HG03025 (cell line): ENCODE measurements around the gene ANGPTL8.

Experiments used
- ATAC-seq: cut with Tn5 transposase; IDR thresholded peaks from one replicate; pipeline ENCODE4 v1.9.1; 2021; ENCODE audit warnings: mild to moderate bottlenecking, moderate library complexity; ENCODE audit not compliant: unreplicated experiment, low FRiP score

ANGPTL8 gene

DNA sequence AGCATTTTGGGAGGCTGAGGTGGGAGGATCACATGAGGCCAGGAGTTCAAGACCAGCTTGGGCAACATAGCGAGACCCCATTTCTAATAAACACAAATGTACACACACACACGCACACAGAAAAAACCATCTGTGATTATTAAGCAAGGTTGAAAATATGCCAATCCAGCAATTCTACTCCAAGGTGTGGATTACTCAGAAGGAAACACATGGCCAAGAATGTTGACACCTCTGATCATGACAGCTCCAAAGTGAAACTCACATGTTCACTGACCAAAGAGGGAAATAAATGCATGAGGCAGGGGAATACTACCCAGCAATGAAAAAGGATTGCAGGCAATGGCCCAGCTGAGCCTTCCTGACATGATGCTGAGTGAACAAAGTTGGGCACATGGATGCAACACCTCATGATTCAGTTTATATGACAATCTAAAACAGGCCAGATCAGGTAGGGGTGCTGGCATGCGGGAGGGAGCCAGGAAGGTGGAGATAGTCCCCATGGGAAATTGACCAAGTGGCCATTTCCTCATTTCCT is 18.5 kb downstream of the ANGPTL8 start:
- ATAC-seq, result no peak

DNA sequence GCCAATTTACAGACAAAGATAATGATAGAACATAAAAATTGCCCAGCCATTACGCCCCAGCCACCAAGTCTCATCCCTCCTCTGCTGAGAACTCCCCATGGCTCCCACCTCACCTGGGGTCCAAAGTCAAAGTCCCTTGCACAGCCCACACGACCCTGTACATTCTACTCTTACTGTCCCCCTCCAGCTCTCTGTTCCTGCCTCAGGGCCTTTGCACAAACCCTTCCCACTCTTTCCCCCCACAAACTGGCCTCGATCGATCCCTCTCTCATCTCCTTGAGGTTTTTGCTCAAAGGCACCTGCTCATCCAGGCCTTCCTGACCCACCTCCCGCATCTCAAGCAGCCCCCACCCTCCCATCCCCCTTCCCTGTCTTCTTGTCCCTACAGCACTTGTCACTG is 21.6 kb downstream of the ANGPTL8 start:
- ATAC-seq, result no peak

DNA sequence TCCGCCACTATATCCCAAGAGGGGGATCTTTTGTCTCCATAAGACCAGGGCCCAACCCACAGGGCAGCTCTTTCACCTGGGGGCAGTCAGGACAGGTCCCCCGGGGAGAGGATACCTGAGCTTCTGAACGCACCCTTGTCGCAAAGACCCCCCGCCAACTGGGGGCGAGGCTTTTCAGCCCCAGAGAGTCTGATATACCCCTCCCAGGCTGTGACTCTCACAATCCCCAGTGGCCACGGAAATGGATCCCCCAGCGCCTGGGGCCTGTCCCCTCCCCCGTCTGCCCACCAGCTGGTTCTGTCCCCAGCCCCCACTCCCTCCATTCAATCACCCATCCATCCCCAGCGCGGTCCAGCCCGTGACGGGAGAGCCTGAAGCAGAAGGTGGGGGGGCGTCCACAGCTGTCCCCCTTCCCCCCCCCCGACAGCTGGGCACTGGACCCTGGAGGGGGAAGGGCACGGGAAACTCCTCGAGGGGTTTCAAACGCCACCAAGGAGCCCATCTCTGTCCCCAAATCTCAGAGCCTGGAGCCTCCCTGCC is 22.1 kb downstream of the ANGPTL8 start:
- ATAC-seq, result no peak

DNA sequence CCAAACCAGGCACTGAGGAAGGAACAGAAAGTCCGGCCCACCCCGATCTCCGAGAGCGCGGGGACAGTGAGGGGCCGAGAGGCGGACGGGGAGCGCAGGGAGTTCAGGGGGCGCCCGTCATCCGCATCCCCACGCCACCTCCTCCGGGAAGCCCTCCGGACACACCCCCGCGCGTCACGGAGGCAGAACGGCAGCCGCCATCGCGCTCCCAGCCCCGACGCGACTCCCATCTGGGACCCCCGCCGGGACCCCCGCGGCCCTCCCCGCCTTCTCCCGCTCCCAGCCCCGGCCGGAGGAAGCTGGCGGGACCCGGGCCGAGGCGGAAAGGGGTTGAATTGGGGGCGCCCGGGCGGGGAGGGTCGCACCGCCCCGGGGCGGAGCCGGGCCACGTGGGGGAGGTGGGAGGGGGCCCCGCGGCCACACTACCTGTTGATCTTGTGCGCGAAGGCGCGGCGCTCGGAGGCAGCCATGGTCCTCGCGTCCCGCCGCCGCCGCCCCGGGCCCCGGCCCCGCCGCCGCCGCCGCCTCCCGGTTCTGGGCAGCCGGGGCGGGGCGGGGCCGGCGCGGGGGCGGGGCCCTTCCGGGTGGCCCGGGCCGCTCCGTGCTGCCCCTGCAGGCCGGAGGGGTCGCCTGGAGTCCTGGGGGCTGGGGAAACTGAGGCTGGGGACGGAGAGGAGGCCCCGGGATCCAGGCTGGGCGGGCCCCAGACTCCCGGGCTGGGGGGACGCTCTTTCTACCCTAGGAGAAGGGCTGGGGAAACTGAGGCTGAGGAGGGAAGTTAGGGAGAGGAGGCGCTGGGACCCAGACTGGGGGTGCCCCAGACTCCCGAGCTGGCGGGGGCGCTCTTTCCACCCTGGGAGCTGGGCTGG is 22.8 kb downstream of the ANGPTL8 start, which contains the start of gene DOCK6:
TSS of gene DOCK6 (minus strand) at position 554 of the 869 bp plus-strand sequence. CDS start at position 470, 84 bp downstream.
- no peak for ATAC-seq

DNA sequence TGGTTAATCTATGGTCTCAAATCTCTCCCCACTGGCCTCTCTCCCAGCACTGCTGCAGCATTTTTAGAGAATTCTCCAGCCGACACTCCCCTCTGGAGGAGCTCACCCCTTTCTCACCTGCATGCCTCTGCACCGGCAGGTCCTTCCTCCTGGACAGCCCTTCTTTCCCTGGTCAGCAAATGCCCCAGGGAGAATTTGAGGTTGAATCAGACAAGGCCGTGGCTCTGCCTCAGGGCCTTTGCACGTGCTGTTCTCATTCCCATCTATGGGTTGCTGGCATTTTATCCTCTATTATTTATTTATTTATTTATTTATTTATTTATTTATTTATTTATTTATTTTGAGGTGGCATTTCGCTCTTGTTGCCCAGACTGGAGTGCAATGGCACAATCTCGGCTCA is 24.3 kb downstream of the ANGPTL8 start:
- ATAC-seq, result no peak

DNA sequence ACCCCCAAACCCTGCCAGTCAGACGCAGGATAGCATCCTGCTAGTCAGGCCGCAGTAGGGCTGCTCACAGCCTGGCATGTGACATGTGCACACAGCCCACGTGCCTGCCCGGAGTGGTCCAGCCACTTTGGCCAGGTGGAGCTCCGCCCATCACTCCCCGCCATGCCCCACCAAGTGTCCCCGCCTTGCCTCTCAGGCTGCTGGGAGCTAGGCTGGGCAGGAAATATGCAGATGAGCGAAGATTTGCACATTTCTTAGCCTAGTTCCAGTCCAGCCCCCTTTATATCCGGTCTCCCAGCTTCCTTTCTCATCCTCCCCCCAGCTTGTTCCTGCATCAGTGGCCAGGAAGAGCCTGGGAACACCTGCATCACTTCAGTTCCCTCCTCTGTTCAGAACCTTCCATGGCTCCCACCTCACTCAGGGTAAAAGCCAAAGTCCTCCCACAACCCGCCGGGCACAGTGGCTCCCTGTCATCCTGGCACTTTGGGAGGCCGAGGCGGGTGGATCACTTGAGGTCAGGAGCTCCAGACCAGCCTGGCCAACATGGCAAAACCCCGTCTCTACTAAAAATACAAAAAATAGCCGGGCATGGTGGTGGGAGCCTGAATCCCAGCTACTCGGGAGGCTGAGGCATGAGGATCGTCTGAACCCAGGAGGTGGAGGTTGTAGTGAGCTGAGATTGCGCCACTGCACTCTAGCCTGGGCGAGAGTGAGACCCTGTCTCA is 25.2 kb downstream of the ANGPTL8 start:
- ATAC-seq, result no peak

DNA sequence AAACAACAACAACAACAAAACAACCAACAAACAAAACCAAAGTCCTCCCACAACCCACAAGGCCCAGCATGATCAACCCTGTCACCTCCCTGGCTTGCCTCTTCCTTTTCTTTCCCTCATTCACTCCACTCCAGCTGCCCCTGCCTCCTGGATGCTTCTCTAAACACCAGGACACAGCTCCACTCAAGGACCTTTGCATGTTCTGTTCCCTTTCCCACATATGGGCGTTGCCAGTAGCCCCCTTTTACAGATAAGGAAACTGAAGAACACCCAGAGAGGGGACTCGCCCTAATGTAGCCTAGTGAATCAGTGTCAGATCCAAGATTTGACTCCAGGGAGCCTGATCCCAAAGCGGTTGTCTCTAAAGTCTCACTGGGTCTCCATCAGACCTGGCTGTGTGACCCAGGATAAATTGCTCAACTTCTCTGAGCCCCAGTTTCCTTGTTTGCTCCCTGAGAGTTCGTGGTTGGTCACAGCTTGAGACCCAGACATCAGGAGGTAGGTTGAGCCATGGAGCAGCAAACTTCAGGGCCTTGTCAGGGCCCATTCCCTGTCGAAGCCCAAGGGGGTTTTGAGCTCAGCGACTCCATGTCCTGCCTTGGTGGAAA is 25.9 kb downstream of the ANGPTL8 start:
- no peak for ATAC-seq

DNA sequence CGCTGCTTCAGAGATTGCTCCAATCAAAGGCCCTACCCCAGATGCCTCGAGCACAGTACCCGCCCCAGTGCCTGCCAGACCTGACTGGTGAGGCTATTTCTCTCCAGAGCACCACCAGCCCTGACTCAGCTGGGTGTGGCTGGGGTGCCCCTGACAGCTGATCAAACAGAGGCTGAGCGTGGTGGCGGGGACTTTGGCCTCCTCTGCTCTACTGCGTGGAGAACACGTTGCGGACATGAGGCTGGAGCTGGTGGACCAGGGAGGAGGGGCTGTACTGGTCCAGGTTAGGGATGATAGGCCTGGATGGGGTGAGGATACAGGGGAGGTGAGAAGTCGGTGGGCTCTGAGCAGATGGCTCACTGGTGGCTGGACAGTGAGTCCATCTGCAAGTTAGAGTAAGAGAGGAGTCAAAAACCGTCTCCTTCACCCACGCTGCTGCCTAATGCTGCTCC is 26.4 kb downstream of the ANGPTL8 start:
- no peak for ATAC-seq

DNA sequence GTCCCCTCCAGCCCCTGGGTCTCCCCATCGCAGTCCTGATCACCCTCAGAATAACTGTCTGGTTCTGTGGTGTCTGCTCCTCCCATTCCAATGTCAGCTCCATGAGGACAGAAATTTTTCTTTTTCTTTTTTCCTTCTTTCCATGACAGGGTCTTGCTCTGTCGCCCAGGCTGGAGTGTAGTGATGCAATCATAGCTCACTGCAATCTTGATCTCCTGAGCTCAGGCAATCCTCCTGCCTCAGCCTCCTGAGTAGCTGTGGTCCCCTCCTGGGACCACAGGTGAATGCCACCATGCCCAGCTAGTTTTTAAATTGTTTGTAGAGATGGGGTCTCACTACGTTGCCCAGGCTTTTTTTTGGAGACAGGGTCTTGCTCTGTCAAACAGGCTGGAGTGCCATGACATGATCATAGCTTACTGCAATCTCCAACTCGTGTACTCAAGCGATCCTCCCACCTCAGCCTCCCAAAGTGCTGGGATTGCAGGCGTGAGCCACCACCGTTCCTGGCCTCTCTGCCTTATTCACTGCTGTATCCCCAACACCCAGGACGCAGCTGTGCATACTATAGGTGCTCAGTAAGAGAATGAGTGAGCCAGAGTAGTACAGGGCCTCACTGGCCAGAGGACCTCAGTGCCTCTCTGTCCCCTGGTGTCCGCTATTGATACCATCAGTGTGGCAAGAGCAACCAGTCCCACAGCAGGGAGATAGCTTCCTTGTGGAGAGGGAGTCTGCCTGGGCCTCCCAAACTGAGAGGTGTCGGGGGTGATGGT is 28.1 kb downstream of the ANGPTL8 start:
- no peak for ATAC-seq

DNA sequence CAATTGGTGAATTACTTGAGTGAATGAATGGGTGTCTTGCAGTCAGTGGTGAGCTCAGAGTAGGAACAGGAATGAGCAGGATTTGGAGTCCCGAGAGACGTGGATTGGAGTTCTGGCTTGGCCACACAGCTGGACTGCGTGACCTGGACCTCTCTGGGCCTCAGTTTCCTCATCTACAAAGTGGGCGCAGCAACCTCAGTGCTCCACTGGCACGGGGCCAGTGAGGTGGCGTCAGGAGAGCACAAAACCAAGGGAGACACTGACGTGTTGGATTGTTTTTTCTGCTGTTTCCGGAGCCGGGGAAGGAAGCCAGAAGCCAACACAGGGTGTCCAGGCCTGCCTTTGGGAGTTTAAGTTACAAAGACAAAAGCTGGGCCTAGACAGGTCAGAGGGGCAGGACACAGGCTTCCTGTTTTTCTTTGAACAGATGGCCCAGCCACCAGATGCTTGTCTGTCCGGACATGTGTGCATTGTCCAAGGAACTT is 29.4 kb downstream of the ANGPTL8 start:
- no peak for ATAC-seq

DNA sequence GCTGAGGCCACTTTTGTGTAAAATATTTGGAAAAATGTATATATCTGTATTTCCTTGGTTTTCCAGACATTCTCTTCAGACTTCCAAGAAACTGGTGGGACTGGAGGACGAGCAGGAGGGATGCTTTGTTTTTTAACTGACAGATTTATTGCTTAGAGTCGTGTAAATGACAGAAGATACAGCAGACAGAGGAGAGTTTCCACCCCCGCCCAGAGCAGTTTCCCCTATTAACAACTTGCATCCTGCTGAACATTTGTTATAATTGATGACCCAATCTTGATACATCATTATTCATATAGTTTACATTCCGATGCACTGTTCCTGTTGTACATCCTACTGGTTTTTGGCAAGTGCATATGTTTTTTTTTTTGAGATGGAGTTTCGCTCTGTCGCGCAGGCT is 30.0 kb downstream of the ANGPTL8 start:
- no peak for ATAC-seq

DNA sequence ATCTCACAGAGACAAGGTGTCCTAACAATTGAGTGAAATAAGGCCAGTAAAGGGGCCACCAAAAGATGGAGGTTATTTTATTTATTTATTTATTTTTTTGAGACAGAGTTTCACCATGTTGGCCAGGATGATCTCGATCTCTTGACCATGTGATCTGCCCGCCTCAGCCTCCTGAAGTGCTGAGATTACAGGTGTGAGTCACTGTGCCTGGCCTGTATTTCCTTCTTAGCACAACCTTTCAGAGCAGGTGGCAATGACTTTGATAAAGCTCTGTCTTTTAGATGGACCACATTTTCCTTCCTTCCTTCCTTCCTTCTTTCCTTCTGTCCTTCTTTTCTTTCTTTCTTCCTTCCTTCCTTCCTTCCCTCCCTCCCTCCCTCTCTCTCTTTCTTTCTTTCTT is 33.9 kb downstream of the ANGPTL8 start:
- no peak for ATAC-seq

DNA sequence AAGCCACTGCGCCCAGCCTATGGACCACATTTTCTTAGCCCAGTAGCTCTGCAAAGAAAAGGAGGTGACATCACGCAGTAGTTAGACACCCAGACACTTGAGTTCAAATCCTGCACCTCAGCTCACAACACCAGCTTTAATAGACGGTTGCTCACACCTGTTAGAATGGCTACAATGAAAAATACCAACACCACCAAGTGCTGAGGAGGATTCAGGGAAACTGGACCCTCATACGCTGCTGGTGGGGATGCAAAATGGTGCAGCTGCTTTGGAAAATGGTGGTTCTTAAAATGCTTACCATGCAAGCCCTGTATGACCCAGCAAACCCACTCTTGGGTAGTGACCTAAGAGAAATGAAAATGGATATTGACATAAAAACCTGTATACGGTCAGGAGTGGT is 34.6 kb downstream of the ANGPTL8 start:
- ATAC-seq, result no peak

DNA sequence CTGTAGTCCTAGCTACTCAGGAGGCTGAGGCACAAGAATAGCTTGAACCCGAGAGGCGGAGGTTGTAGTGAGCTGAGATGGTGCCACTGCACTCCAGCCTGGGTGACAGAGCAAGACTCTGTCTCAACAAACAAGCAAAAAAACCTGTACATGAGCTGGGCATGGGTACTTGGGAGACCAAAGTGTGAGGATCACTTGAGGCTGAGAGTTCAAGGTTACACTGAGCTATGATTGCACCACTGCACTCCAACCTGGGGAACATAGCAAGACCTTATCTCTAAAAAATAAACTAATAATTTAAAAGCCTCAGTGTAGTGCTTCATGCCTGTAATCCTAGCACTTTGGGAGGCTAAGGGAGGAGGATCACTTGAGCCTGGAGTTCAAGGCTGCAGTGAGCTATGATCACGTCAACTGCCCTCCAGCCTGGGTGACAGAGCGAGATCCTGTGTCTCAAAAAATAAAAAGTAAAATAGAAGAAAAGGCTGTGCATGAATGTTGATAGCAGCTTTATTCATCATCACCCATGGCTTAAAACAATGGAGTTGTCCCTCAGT is 35.2 kb downstream of the ANGPTL8 start:
- ATAC-seq, result no peak

DNA sequence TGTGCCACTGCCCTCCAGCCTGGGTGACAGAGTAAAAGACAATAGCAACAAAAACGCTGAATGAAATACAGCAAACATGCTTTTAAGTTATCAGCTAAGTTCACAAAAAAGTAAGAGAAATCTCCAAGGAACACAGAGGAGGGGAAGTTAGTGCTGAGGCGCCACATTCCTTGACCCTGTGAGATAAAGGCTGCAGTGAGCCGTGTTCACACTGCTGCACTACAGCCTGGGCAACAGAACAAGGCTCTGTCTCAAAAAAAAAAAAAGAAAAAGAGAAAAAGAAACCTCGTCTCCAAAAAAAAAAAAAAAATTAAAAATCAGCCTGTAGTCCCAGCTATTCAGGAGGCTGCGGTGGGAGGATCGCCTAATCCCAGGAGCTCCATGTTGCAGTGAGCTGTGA is 39.3 kb downstream of the ANGPTL8 start:
- ATAC-seq, result no peak

DNA sequence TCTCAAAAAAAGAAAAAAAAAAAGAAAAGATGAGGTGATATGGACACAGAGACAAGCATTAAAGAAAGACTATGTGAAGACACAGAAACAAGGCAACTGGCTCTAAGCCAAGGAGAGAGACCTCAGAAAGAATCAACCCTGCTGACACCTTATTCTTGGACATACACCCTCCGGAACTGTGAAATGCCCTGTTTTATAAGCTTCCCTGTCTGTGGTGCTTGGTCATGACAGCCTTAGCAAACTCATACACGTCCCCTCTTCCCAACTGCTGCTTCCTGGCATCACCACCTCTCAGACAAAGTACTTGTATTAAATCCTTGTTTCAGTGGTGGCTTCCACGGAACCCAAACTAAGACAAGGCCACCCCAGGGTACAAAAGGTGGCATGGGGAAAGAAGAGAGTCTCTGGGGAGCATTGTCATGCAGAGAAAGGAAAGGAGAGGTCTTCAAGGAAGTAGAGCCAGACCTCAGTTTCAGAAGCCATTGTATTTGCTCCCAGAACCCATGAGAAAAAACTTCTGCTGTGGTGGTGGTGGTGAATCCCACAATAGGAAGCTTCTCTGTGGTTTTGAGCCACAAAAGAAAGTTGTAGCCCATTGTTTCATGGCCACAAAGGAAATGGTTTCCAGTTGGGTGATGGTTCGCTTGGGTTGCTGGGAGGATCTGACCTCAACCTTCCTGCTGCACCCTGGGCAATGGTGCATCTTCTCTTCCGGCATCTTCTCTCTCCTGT is 40.3 kb downstream of the ANGPTL8 start:
- no peak for ATAC-seq

DNA sequence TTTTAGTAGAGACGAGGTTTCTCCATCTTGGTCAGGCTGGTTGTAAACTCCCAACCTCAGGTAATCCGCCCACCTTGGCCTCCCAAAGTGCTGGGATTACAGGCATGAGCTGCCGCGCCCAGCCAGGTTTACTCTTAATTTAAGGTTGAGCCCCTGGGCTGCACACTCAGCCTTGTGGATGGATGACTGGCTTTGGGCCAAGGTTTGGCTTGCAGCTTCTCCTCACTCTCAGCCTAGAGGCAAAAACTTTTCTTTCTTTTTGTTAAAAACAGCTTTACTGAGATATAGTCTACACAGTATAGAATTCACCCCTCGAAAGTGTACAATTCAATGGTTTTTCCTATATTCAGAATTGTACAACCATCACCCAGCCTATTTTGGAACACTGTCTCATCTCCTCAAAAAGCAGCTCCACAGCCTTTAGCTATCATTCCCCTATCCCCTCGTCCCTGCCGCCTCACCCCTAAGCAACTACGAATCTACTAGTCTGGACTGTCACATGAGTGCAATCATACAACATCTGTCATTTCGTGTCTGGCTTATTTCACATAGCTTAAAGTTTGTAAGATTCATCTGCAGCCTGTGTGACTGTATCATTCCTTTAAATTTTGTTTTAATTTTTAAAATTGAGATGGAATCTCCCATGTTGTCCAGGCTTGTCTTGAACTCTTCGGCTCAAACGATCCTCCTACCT is 42.1 kb downstream of the ANGPTL8 start:
- ATAC-seq, result no peak

DNA sequence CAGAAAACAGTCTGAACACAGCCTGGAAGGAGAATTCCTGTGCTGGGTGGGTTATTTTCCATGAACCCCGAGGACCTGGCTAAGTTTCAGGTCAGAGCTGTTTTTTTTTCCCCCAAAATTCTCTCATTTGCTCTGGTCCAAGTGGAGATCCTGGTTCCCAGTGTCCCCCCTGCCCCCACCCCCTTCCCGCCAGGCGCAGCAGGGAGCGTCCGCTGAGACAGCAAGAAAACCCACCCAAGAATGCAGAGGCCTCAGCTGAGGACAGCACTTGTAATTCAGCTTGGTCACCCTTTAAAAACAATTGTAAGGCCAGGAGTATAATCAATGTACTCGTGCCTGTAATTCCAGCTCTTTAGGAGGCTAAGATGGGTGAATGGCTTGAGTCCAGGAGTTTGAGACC is 45.1 kb downstream of the ANGPTL8 start:
- no peak for ATAC-seq
